NCI-H2196 treated with DMSO at 0.1 percent for 48 hours (cell line): ENCODE results near the gene PARP12.

ENCODE experiments used
- DNase-seq: peaks from one replicate; lab custom pipeline; 2025; ENCODE audit not compliant: unreplicated experiment; lab: John Stamatoyannopoulos, UW

PARP12 gene

DNA sequence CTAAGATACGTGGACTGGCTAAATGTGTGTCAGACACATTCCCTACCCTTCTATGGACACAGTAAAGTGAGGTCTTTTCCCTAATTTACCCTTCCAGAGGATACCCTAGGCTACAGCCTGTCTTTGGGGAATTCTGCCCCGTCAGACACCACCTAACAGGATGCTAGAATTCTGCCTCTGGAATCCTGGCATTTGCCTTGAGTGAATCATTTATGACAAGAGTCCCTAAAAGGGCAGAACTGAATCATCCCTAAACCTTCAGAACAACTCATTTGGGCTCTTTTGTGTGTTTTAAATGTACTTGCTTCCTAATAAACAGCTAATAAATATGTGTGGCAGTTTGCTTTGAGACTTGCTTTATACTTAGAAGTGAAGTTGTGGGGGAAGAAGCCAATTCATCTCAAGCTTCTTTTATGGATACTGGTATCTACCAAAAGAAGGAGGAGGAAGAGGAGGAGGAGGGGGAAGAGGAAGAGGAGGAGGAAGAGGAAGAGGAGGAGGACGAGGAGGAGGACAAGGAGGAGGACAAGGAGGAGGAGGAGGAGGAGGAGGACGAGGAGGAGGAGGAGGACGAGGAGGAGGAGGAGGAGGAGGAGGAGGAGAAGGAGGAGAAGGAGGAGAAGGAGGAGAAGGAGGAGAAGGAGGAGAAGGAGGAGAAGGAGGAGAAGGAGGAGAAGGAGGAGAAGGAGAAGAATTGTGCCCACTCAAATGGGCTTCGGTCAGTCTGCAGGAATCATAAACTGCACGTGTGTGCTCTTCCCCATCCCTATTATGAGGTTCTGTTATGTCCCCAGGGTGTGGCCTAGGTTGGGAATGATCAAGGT lies 27.1 kb downstream of the PARP12 start:
- no peak for DNase-seq

- no peak for DNase-seq
Measured at GRCh38 chr7:140034421-140034820, 28.3 kb downstream of the PARP12 start.

DNA sequence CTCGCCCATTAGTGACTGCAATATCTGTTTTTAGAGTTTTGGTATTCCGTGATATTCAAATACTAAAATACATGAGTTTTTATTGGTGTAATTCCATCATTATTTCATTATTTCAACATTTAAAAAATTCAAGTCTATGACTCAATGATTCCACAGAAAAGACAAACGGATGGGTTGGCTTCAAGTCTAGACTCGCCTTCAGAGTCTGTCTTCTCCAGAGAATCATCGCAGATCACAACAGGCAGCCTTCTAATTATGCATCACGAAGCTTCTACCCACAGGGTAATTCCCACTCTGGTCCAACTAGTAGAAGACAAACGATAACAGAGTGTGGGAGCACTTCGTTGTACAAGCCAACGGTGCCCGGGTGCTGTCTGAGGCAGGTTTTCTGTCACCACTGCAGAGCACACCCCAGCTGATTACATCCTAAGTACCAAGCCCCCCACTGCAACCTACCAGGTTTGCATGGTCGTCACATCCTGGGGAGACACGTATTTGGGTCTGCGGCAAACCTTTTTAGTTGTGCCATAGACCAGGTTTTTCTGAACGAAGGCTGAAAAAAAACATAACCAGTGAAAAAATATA lies 28.9 kb downstream of the PARP12 start:
- no peak for DNase-seq

DNA sequence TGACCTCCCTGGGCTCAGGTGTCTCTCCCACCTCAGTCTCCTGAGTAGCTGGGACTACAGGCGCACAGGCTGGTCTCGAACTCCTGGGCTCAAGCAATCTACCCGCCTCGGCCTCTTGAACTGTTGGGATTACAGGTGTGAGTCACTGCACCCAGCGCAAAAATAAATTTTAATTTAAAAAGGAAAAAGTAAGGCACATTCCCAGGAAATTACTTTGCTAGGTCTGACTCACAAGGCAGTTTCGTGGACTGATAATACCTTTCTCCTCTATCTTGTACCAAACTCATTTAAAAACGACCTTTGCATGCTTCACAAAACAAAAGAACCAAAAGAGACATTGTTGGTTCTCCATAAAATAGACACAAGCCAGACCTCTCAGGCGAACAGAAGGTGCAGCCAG lies 29.7 kb downstream of the PARP12 start:
- DNase-seq, result no peak

DNA sequence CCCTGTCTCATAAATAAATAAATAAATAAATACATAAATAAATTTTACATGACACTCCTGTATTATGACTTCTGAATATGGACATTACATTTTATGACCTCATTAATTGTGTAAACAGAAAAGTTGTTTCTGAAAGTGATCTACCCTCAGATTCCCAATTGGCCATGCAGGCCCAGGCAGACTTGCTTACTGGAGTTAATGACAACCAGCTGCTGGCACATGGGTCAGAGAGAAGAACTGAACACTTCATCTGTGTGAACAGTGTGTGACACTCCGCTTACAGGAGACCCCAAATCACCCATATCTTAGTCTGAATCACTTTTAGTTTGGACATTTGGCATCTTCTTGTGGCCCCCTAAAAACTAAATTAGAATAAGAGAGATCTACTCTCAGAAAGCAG lies 31.4 kb downstream of the PARP12 start:
- no peak for DNase-seq

DNA sequence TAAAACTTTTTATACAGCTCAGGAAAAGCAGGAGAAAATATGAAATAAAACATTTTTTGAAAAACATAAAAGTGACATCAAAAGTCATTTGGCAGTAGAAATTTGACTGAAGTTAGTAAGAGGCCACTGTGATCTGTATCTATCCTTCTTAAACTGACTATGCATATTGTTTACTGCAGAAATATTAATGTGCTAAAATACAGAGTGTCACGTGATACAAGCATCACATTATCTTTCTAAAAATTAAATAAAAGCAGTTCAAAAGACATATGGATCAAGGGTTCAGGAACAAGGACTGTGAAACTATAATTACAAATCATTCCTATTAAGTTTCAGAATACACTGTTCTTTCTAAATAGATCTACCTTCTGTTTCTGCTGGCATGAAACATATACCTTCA lies 33.7 kb downstream of the PARP12 start:
- no peak for DNase-seq

DNA sequence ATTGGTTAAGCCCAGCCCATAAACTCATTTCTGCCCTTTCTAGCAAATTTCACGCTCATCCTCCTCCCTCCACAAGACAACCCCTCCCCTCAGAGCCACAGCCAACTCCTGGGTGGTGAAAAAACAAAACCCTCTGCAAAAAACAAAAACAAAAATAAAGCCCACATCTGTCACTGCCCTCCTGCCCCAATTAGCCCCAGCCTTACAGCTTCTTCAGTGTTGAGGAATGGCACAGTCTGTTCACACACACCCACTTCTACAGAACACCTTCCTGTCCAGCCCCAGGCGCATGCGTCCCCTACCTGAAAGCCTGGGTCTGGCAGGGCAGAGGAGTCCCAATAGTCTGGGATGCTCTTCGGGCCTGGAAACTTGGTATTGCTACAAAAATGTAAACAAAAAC lies 34.4 kb downstream of the PARP12 start:
- DNase-seq, result no peak

- no peak for DNase-seq
Measured at GRCh38 chr7:140027858-140028257, 34.9 kb downstream of the PARP12 start.

DNA sequence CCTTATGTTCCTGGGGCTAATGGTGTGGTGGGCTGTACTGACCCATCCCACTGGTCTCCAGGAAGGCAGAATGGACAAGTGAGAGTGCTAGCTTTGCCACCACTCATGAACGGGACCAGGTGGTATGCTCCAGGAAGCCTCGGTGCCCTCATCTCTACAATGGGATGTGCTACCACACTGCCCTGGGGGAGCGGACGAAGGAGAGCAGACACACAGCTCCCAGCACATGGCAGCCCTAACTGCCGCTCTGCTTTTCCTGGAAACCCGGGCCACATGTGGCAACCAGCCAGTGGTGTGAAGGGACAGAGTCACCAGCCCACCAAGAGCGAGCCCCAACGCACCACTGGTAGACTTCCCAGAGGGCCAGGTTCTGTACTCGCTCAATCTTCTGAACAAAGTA lies 35.8 kb downstream of the PARP12 start:
- no peak for DNase-seq

DNA sequence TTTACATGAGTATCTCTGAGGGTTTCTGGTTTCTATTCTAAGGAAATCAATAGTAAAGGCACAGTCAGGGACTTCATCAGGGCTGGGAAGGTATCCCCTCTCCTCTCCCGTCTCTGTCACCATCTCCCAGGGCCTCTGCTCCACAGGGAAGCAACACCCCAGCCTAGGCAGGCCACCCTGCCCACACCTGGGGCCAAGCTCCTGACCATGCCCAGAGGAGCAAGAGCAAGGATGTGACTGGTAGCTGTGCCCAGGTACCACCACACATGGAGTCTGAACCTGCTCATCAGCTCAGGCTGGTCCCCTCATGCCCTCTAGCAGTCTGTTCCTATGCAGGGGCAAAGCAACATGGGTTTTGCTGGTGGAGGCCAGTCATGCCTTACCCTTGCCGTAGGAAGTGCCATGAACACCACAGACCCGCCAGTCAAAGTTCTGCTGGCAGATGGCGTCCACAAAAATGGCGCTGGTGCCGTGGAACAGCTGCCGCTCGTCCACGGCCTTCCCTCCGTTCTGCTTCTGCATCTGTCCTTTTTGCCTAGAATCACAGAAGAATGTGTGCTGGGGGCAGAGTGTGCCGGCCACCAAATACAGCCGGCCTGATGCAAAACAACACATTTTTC lies 36.8 kb downstream of the PARP12 start:
- DNase-seq, result no peak

DNA sequence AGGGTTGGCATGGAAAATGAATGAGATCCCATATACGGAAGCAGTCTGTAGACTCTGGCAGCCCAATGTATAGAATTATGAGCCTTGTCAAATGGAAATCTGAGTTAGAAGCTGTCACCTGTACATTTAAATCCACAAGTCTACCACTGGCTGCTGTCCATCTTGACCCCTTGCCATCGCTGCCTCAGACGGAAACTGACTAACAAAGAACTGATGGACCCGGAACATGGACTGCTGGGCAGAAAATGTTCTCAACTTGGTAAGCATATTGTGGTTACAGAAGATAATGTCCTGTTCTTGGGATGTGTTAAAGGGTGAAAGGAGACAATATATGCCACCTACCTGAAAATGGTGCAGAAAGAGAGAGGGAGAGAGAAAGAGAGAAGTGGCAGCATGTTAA lies 37.5 kb downstream of the PARP12 start:
- DNase-seq, result no peak

- no peak for DNase-seq
Measured at GRCh38 chr7:140024585-140024984, 38.2 kb downstream of the PARP12 start.

DNA sequence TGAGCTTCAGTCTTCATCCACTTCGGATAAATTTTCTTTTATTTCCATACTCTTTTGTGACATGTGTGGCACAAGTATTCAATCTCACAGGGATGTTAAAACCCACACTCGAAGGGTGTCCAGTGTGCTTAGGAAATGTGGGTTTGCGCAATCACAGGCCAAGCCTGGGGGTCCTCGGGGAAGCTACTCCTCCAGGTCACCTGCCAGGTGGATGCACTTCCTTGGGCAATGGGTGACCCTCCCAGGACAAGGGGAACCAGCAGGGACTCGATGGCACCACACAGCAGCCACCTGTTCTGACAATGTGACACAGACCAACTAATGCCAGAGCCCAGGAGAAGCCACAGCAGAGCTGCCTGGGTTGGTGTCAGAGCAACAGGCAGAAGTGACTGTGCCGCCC lies 39.0 kb downstream of the PARP12 start:
- DNase-seq, result no peak

DNA sequence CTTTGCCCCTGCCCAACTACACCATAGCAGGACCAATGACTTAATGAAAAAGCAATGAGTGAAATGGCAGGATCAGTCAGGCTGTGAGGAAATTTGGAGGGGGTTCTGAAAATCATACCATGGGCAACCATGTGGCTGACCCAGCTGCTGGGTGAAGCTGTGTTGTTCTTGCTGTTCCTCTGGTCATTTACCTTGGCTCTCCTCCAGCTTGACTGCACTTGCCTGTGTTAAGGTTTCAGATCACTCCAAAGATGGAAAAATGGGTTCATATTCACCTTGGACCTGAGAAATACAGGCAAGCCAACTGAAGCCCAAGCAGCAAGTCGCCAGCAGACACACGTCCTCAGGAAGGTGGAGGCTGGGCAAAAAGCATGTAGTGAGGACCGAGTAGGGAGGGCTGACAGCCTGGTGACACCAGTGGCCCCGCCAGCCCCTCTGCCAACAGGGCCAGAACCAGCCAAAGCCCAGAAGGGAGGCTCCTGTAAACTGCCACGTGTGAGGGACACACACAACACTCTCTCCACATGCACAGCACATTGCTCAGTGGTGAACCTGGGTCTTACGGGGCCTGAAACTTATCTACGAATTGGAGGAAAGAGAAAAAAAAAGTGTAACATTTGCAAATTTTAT lies 40.1 kb downstream of the PARP12 start:
- peak; percentile 26 for DNase-seq

DNA sequence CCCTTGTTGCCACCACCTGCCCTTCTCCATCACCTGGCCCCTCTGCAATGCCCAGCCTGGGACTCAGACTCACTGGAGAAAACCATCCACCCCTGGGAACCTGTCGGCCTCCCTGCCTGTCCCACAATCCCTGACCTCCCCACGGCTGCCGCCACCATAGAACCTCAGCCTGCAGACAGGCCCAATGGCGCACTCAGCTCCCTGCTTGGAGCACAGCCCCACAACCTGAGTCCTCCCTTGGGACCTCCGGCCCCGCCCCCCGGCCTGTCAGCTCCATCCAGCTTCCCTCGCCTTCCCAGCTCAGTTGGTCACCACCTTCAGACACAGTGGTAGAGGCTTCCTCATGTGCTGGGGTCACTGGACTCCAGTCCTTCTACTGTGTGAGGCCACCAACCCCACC lies 41.1 kb downstream of the PARP12 start:
- DNase-seq, result no peak

GRCh38 chr7:140019606-140020005 lies 43.1 kb downstream of the PARP12 start:
- DNase-seq, result no peak

DNA sequence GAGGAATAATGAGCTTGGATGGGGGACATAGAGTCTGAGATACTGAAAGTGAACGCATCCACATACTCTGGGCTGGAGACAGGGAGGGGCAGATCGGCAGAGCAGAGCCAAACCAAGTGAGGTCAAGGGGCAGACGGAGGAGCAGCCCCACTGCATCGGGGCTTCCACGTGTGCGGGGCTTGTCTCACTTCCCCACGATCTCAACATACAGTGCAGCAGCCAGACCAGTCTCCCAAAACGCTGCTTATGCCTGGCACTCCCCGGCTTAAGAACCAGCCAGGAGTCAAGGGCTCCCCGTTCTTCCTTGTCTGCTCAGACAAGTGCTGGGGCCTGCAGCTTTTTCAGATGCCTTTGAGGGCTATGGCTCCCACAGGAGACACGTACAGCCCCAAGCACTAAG lies 43.6 kb downstream of the PARP12 start:
- no peak for DNase-seq

DNA sequence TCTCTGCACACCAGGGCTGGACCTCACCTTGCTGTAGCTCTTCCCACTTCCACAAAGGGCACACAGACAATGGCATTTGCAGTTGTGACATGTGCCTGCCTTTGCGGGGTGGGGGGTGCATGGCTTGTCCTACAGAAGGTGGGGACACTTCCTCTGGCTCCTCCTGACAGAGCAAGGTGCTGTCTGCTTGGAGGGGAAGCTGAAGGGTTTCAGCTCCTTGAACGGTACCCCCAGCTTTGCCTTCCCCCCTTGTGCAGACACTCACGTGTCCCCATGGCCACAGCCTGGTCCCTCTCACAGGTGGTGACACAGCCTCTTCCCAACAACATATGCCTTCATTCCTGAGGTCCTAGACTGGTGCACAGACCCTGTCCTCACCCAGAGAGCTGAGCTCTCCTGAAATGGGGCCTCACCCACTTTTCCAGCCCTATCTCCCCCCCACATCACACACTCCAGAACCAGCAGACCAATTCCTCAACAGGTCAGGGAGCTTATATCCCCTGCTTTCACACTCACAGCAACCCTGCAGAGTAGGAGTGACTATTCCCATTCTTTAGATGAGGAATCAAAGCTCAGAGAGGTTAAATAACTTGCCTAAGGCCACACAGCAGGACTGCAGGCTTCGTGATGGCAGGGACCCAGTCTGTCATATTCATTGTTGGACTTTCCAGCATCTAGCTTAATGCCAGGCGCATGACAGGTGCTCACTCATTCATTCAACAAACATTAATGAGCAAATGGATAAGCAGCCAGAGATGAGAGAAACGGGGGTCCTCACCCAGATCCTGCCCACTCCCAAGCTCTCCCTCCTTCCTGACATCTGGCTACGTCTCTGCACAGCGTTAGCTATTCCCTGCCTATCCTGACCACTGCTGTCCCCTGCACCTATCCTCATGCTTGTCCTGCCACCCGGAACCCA lies 44.4 kb downstream of the PARP12 start:
- DNase-seq, result no peak

DNA sequence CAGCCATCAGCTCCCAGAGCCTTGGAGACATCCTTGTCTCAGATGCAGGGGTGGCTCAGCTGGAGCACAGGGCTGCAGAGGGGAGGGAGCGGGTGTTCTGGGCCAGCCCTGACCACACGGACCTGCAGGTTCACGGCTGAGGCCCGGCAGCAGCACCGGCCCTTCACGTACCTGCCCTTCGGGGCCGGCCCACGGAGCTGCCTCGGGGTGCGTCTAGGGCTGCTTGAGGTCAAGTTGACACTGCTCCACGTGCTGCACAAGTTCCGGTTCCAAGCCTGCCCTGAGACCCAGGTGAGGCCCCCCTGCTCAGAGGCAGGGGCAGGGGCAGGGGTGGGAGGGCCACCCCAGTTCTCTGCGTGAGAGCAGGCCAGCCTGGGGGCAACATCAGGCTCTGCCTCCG lies 45.2 kb downstream of the PARP12 start:
- DNase-seq, result no peak

DNA sequence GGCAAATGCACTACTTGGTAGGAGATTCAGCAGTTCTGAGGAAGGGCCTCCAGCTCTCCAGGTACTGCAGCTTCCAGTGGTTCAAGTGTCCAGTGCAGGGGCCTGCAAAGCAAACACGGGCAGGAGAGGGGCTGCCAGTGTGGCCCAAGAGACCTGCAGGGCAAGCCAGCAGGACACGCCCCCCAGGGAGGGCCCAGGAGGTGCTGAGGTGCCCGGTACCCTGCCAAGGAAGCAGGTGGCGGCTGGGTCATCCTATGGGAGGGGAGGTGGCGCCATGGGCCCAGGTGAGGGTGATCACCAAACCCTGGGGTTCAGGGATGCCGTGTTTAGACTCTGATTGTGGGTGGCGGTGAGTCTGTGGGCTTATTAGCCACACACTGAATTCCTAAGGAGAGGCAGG lies 45.7 kb downstream of the PARP12 start:
- DNase-seq, result no peak

DNA sequence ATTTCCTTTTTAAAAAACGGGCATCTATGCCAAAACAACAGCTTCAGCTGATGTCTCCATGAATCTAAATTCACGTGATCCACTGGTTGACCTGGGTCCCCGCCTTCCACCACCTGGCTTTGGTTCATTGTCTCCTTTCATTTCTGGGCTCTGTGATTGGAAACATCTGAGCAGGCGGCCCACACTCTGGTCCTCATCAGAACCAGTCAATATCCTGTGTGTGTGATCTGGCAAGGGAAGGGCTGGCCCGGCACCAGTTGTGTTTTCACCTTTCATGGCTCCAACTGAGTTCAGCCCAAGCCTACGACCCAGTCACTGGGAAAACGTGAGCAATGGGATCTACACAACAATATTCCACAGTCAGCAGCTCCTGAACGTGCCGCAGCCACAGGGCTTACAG lies 46.2 kb downstream of the PARP12 start:
- DNase-seq, result no peak
